HUDEP-2 (cell line): Measurements from ENCODE around the gene RNF130.
"Not testable (repeated sequence)": the region's sequence is repeated elsewhere in the genome, so short reads cannot be mapped to it uniquely, and the experiment has no call there.

Experiments
- DNase-seq, 76 experiments: peaks; one replicate each; lab custom pipeline; 2025; ENCODE audit not compliant: unreplicated experiment in 76 of 76; lab: John Stamatoyannopoulos, UW

Gene RNF130

DNA sequence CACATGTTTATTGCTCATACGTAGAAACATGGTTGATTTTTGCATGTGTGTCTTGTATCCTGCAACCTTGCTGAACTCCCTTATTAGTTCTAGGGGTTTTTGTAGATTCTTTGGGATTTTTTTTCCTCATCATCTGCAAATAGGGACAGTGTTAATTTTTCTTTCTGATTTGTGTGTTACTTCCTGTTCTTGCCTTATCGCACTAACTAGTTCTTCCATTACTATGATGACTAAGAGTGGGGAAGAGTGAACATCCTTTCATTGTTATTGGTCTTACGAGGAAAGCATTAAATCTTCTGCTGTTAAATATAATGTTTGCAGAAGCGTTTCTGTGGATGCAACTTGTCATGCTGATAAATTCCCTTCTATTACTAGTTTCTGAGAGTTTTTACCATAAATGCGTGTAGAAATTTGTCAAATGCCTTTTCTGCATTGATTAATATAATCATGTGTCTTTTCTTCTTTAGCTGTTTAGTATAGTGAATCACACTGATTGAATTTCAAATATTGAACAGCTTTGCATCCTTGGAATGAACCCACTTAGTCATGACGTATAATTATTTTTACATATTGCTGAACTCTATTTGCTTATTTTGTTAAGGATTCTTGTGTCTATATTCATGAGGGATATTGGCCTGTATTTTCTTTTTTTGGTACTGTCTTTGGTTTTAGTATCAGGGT is 32.1 kb upstream of the RNF130 start:
- DNase-seq, result no peak

DNA sequence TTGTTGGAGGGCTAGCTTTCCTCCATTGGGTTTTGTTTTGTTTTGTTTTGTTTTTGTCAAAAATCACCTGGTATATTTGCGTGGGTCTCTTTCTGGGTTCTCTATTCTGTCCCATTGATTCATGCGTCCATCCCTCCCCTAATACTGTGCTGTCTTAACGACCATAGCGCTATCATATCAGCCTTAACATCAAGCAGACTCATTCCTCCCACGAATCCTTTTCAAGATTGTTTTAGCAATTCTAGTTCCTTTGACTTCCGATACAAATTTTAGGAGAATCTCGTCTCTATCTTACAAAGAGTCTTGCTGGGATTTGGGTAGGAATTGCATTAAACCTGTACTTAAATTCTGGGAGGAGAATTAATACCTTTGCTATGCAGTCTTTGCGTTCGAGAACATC is 31.1 kb upstream of the RNF130 start:
- DNase-seq, result no peak

DNA sequence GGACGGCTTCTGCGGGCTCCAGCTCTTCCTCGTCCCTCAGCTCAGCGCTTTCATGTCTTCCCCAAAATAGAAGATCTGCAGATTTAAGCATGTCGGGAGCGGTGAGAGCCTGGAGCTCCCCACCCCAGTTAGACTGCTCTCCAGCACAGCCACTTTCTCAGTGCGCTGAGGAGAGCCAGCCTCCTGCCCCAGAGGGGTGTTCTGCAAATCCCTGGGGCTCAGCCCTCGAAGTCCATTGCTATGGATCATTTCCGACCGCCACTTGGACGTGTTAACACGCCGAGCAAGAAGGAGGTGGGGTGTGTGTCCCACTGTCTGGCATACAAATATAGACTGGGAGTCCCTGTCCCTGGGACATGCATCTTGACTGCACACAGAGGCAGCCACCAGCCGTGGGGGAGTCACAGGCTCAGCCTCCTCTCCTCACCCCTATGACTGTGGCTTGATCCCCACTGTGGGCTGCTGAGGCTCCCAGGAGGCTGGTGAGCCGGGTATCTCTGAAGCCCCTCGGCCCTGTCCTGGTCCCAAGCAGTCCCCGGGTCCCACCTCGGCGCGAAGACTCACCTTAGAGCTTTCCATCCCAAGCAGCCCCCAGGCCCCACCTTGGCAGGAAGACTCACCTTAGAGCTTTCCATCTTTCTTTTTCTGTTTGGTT is 30.0 kb upstream of the RNF130 start:
- DNase-seq, result no peak

DNA sequence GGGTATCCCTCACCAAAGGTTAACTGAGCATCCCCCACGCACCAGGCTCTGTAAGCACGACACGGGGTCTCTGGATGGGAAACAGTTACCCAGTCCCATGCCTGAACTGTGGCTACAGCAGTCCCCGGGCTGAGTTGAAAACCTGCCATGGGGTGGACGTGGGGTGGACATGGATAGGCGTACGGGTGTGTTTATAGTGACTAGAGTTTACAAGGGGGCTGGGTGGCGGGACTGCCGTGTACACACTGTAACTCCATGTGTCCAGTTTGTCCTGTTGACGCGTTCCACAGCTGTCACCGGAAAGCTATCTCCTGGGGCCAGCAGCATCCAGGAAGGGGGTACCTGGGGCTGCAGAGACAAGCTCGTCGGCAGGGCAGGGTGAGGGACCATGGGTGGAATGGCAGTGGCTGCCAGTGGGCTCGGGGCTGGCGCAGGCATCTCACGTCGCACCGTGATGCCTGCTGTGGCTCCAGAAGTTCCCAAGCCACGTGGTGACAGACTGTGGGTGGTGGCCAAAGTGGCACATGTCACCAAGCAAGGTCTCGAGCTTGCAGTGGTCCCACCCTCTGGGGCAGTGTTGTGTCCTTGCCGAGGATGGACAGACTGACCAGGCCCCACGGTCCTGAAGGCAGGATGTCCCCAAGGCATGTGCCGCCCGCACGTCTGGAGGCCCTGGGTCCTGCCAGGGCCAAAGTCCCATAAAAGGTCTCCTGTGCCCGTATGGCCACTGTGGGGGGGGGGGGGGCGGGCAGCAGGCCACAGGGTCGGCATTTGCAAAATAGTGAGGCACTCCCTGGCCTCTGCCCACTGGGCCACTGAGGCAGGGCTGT is 29.3 kb upstream of the RNF130 start:
- DNase-seq, result no peak

DNA sequence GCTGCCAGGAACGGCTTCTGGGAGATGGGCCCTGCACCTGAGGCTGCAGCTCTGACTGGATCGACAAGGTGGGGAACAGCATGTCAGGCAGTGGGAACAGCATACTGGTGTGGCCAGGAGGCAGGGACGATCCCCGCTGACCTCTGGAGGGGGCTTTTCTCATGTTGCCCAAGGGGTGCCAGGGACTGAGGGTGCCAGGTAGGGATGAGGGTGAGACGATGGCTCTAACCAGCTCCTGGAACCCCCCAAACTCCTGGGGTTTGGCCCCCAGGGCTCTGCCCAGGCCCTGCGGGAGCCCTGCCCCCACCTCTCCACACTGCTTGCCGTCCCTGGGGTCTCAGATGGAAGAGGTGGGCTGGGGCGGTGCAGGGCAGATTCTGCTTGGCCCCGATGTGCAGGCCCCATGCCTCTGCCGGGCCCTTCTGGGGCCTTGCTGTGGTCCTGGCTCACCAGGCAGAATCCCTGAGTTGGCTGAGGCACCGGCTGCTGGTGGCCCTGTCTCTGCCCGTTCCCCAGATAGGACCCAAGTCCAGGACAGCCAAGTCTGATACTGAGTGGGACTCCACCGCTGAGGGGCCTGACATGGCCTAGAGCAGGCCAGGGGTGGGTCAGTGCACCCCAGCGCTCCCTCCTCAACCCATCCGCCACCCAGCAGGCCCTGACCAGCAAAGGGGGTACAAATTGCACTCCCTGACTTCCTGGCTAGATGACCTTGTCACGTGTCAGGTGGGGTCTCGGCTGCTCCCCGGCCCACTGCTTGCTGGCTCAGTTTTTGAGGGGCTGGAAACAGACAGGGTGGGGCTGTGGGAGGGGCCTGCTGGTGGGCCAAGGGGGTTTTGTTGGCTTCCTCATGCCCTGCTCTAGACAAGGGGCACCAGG is 28.4 kb upstream of the RNF130 start:
- no peak for DNase-seq

DNA sequence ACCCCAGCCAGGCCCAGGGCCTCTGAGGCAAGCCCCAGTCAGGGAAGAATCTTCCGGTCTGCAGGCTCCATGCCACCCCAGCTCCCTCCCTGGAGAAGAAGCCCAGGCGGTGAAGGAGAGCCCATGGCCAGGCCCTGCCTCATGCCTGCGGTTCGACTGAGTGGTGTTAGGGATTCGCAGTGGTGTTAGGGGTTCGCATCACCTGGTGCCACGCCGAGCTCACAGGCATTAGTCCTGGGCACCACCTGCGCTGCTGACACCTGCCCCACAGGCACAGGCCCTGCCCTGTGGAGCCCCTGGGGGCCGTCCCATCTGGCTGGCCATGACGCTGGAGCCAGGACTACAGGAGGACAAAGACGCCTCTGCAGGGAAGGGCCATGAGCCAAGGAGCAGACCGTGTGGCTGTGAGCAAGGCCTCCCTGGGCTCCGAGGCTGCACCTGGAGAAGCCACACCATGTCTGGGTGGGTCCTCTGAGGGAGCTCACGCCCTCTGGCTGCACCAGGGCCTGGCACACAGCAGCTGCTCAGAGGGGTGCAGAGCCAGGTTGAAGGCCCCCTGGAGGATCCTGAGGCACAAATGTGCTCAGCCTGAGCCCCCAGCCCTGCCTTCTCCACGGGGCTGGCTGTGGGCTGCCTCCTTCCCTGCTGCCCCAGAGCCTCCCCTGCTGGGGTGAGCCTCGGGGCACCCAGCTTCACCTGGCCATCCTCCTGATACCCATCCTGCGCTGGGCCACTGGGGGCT is 27.6 kb upstream of the RNF130 start:
- no peak for DNase-seq

DNA sequence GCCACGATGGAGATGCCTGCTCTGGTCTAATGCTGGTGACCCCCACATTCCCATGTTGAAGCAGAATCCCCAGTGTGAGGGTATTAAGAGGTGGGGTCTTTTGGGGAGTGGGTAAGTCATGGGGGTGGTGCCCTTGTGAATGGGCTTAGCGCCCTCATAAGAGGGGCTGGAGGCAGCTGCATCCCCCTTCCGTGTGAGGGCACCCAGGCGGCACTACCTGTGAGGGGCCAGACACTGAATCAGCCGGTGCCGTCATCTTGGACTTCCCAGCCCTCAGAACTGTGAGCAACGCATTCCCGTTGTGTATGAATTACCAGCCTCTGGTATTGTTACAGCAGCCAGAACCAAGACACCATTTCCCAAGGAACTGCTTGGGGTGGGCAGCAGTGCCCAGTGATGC is 27.0 kb upstream of the RNF130 start:
- no peak for DNase-seq

DNA sequence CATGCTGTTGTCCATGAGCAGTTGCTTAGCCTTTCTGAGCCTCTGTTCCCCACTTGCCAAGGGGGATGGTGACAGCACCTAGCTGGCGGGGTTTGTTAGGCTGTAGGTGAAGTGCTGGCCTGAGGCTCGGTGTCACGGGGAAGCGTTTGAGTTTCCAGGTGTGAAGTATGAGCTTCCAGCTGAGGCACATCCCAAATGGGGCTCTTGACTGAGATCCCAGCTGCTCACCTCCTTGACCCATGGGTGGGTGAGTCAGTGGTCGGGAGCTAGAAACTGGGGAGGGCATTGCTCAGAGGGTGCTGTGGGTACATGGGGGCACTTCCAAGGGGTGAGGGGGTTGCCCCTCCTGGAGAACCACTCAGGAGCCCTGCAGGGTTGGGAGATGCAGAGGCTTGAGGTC is 26.4 kb upstream of the RNF130 start:
- DNase-seq, result no peak

DNA sequence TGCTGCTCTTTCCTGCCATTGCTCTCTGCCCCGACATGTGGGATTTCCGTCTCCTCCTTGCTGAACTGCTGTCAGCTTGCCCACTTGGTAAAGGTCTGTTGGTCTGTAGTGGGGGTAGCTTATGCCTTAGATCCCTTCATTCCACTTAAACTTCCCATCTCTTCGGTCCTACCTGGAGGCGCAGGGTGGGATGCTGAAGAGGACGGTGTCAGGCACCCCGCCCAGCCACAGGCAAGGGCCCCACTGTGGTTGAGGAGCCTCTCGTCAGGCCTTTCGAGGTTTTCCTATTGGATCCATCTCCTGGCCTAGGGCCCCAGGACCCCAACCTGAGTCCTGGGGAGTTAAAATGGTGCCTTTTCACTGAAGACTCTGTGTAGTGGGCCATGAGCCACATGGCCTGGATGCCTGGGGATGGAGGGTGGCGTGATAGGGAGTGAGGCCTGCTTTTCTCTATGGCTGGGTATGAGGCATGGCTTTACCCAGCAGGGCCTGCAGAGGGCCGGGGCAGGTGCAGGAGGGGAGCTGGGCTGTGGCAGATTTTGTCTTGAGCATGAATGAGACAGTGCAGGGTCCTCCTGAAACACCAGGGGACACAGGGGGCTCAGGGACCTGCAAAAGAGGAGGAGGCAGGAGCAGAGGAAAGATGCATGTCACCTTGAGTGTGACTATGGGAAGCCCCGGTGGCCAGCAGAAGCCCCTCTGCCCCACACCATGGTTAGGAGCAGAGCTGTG is 25.8 kb upstream of the RNF130 start:
- DNase-seq, result no peak

DNA sequence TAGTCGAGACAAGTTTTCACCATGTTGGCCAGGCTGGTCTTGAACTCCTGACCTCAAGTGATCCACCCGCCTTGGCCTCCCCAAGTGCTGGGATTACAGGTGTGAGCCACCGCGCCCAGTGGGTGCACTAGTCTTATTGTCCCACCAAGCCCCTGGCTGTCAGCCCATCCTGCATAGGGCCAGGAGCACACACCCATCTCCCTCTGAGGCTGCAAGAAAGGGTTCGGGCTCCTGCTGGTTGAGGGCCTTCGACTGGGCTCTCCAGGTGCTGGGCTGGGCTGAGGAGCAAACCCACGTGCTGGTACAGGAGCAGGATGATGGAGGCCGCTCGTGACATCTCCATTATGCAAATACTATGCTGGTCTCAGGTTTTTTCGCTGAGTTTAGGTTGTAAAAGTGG is 25.1 kb upstream of the RNF130 start:
- DNase-seq, result no peak

DNA sequence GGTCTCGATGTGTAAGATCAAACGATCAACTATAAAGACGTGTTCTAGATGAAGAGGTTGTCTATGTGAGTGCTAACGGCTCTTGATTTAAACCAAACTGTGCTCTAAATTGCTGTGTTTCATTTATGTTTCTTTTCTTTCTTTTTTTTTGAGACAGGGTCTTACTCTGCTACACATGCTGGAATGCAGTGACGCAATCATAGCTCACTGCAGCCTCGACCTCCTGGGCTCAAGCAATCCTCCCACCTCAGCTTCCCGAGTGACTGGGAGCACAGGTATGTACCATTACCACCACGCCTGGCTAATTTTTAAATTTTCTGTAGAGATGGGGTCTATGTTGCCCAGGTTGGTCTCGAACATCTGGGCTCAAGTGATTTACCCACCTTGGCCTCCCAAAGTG is 24.0 kb upstream of the RNF130 start:
- no peak for DNase-seq

DNA sequence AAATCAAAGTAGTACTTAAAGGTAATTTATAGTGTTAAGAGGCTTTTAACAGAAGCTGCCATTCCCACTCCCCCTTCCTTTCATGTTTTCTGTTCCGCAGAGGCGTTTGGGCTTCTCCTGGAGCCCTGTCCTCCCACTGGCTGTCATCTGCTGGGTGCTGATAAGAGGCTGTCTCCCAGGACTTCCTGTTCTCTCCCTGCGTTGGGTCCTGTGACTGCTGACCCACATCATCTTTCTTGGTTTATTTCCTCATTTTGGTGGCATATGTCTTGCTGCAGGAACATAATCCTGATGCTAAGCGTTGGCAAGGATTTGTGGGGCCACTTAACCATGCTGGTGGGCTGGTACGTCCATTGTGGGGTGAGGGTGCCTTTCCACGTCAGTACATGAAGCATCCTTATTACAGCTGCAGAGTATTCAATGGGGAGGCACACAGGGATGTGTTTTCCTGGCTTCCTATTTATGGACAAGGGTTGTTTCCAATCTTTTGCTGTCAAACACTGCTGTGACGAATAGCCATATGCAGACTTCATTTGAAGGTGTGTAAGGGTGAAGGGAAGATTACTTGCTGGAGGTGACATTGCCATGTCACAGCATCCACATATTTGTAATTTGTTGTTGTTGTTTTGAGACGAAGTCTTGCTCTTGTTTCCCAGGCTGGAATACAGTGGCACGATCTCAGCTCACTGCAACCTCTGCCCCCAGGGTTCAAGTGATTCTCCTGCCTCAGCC is 22.3 kb upstream of the RNF130 start:
- peak in 71 of 76 experiments; percentile 10 to 90 (median 74) for DNase-seq

DNA sequence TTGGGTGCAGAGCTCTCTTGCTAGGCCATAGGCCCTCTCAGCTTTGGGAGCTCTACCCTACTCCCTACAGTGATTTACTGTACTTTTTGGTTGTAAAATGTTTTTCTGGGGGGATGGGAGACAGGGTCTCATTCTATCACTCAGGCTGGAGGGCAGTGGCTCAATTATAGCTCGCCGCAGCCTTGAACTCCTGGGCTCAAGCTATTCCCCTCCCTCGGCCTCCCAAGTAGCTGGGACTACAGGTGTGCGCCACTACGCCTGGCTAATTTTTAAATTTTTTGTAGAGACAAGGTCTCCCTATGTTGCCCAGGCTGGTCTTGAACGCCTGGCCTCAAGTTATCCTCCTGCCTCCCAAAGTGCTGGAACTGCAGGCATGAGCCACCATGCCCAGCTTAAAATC is 21.7 kb upstream of the RNF130 start:
- no peak for DNase-seq

DNA sequence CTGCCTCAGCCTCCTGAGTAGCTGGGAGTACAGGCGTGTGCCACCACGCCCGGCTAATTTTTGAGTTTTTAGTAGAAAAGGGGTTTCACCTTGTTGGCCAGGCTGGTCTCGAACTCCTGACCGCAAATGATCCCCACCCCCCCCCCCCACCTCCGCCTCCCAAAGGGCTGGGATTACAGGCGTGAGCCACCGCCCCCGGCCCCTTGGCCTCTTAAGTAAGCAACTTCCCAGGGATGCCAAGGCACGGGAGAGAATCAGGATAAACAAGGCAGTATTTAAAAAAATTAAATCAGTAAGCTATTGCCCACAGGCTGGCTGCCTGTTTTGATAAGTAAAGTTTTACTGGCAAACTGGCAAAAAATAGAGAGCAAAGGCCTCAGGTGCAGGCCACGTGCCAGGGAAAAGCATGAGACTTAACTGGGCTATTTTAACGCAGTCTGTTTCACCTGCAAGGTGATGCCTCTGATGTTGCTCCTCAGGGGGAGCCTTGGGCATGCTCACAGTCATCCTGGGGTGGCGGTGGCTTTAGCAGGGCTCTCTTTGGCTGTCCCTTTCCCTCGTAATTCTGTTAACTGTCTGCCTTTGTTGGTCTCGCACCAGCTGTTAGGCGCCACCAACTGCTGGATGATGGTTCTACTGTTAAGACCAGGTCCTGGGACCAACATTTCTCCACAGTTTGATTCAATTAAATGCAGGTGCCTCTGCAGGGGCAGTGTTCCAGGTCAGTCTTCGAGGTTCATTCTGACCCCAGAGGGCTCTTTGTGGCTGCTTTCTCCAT is 19.4 kb upstream of the RNF130 start:
- peak in 71 of 76 experiments; percentile 9 to 82 (median 52) for DNase-seq

DNA sequence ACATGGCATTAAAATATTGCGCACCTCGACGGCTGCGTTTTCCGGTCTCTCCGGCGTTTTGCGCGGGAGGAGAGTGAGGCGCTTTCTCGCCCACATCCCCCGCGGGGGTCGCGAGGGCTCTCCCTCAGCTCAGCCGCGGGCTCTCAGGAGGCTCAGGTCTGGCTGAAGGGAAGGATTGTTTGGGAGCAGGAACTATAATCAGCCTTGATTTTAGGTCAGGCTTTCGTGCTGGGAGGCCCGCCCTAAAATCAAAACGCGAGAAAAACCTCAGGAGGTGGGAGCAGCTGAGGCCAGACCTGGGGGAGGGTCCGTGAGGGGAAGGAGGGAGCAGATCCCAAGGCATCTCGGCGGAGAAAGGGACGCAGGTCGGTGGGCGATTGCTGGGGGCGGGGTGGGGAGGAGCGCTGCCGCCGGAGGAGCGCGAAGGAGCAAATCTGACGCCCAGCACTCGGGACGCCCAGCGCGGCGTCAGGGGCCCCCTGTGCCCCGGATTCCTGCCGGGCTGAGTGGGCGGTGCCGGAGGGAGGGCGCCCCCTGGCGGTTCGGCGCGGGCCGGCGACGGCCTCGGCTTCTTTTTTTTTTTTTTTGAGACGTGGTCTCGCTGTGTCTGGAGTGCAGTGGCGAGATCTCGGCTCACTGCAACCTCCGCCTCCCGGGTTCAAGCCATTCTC is 18.7 kb upstream of the RNF130 start:
- peak in 61 of 76 experiments; percentile 1 to 74 (median 43) for DNase-seq

DNA sequence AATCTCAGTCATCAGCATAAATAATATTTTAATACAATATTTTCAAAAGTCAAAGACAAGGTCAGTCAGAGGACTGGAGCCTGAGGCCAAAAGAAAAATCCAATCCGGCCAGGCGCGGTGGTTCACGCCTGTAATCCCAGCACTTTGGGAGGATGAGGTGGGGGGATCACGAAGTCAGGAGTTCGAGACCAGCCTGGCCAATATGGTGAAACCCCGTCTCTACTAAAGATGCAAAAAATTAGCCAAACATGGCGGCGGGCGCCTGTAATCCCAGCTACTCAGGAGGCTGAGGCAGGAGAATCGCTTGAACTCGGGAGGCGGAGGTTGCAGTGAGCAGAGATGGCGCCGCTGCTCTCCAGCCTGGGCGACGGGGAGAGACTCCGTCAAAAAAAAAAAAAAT is 18.1 kb upstream of the RNF130 start:
- not testable (repeated sequence) for DNase-seq

DNA sequence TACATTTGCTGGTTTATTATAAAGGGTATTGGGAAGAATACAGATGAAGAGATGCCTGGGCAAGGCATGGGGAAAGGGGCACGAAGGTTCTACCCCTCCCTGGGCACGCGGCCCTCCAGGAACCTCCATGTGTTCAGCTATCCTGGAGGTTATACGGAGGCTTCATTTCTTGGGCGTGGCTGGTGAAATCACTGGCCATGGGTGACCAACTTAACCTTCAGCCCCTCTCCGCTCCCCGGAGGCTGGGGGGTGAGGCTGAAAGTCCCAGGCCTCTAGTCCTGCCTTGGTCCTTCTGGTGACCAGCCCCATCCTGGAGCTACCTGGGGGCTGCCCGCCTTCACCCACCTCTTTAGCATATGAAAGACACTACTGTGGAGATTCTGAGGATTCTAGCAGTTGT is 17.0 kb upstream of the RNF130 start:
- DNase-seq, result no peak
